K562 (cell line): ENCODE results near the gene CARMIL3. TPM values are rescaled to one million over a fixed set of nuclear protein-coding genes. Genes with fewer than 3 reads are reported as not detected.

ENCODE experiments used
- ZNF318 ChIP-seq, 2 experiments: fragments of 450-650 bp; IDR thresholded peaks; 2 replicates each; pipeline ENCODE4 v1.6.1; 2016; ENCODE audit warnings: mild to moderate bottlenecking in 2 of 2, borderline replicate concordance in 1 of 2, low read depth in 1 of 2, moderate library complexity in 1 of 2
- polyA plus RNA-seq, 8 experiments: library from polyadenylated mRNA; depleted of rRNA in 4 of 8; stranded (reverse) in 5 of 8; unstranded in 3 of 8; fragments of >200 nt; fragmentation: Nextera tagmentation in 2 of 8; fragmentation: Illumina TruSeq in 1 of 8; extraction: Ambion mirVana in 2 of 8; extraction: Trizol in 1 of 8; gene quantifications; 2 replicates each; pipeline versions ENCODE4 v1.2.1 to v1.2.3, GENCODE V29; 2011 to 2014; ENCODE audit warnings: inconsistent platforms in 1 of 8, missing spikeins in 1 of 8
- total RNA-seq, 7 experiments: library from RNA; depleted of rRNA in 6 of 7; stranded (reverse); fragments of >200 nt in 6 of 7; fragmentation: Illumina TruSeq in 2 of 7; extraction: Trizol in 2 of 7; gene quantifications; 2 replicates each; pipeline versions ENCODE4 v1.2.1 to v1.2.3, GENCODE V29; 2011 to 2021; ENCODE audit warnings: low replicate concordance in 1 of 7

CARMIL3 gene
- total and polyA plus RNA-seq, 9 of the 15 experiments (the other 6 are each of a cell fraction or from before 2014, with no cell fraction given): 0.01 to 0.11 (median 0.05) TPM; not detected in 5

- TF ChIP-seq ZNF318 (IDR thresholded peaks at IDR 0.05; ENCODE audit: borderline replicate concordance in 1 of 2, low read depth in 1 of 2): no peak
Measured at GRCh38 chr14:24058951-24059475, 7.2 kb downstream of the CARMIL3 start (continued).
